IPS-NIHi7 (cell line): ENCODE measurements around the gene NEK4.
"Not testable (repeated sequence)": the region's sequence is repeated elsewhere in the genome, so short reads cannot be mapped to it uniquely, and the experiment has no call there.

ENCODE experiments used
- DNase-seq: peaks from one replicate; pipeline ENCODE4 v3.0.0; 2012; ENCODE audit warnings: mixed read lengths; ENCODE audit errors: extremely low spot score

The NEK4 gene

GRCh38 chr3:52777959-52778805 is 7.4 kb upstream of the NEK4 start:
- peak; percentile 8 for DNase-seq

- DNase-seq = no peak
Observed at GRCh38 chr3:52777127-52777958, 6.6 kb upstream of the NEK4 start, which contains the start of gene ITIH1. ITIH1 (plus strand) TSS chr3:52777599; CDS start chr3:52777616, 17 bp downstream.

DNA sequence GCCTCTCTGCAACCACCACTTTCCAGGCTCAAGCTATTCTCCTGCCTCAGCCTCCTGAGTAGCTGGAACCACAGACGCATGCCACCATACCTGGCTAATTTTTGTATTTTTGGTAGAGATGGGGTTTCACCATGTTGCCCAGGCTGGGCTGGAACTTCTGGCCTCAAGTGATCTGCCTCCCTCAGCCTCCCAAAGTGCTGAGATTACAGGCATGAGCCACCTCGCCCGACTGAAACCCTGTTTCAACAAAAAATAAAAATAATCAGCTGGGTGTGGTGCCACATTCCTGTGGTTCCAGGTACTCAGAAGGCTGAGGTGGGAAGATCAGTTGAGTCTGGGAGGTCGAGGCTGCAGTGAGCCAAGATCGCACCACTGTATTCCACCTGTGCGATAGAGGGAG is 5.7 kb upstream of the NEK4 start:
- DNase-seq = not testable (repeated sequence)

GRCh38 chr3:52775877-52776276 is 5.1 kb upstream of the NEK4 start:
- no peak for DNase-seq

DNA sequence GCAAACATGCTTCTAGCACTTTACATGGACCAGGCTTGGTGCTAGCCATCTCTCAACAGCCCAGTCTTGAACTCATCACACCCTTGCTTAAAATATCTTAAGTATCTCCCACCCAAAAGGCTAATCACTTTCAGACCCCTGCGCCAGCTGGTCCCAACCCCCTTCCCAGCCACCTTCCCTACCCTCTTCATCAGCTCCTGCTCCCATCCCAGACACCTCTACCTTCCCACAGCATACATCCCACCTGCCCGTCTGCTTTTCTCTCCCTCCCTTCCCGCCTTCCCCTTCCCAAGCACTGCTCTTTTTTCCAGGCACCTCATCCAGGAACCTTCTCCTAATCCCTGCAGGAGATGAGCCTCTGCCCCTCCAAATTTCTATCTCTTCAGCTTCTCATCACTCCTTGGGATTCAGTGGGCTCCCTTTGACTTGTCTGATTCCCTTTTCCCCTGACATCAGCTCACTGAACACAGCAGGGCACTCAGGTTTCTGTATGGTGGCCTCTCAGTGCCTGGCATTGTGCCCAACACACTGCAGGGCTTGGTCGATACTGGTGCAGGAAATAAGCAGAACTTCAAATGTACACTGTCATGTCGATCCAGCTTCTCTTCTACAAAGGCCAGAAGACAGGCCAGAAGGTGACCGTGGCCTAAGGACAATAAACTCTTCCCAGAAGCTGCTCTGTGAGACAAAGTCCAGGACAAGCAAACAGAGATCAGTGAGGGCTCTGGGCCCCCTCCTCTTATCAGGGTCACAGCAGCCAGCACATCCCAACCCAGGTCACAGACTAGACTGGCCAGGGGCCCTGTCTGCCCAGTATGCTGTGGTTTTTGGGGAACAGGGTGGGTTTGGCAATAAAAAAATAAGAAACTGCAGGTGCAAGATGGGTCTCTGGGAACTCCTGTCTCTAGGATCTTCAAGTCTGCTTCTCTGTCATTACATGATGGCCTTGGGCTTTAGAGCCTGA is 4.4 kb upstream of the NEK4 start:
- DNase-seq = no peak

GRCh38 chr3:52774066-52774713 is 3.5 kb upstream of the NEK4 start:
- DNase-seq = no peak

DNA sequence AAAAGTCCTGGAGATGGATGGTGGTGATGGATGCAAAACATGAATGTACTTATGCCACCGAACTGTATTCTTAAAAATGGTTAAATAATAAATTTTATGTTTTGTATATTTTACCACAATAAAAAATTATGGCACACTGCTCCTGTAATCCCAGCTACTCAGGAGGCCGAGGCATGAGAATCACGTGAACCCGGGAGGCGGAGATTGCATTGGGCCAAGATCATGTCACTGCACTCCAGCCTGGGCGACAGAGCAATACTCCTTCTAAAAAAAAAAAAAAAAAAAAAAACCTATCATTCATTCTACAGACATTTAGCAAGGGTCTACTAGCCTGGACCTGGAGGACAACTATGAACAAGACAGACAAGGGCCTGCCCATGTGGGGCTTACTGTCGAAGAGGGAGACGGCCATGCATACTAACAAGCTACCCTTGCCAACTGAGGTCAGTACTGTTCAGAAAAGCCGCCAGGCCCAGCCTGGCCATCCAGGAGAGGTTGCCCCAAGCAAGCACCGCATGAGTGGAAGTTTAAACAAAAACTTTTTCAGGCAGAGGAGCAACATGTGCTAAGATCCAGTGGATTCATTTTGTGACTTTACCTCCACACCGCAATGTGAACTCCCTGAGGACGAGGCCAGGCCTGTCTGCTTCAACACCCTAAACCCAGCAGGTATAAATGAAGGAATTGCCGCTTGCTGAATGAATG is 2.8 kb upstream of the NEK4 start:
- no peak for DNase-seq

- no peak for DNase-seq
Observed at GRCh38 chr3:52771702-52772101, 962 bp upstream of the NEK4 start.

GRCh38 chr3:52771334-52771681 is 568 bp upstream of the NEK4 start:
- peak; percentile 15 for DNase-seq

- DNase-seq = peak; percentile 16
Observed at GRCh38 chr3:52769786-52770455, 819 bp downstream of the NEK4 start.

- DNase-seq = no peak
Observed at GRCh38 chr3:52763466-52763865, 7.3 kb downstream of the NEK4 start.

- no peak for DNase-seq
Observed at GRCh38 chr3:52756141-52756540, 14.6 kb downstream of the NEK4 start.

DNA sequence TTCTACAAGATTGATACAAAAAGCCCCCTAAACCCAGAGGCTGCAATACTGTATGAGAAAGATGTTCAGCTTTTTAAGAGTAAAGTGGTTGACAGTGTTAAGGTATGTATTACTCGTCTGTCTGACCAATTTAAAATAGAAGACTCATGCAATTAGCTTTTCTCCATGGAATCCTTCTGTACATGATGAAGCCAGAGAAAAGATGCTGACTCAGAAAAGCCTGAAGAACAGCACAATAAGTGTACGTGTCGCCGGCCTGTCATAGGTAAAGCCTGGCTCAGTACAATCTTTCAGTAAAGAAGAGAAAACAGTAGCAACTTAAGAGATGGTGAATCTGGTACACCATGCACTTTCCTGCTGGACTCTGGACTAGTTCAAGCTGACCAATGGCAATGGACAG is 16.4 kb downstream of the NEK4 start:
- no peak for DNase-seq

DNA sequence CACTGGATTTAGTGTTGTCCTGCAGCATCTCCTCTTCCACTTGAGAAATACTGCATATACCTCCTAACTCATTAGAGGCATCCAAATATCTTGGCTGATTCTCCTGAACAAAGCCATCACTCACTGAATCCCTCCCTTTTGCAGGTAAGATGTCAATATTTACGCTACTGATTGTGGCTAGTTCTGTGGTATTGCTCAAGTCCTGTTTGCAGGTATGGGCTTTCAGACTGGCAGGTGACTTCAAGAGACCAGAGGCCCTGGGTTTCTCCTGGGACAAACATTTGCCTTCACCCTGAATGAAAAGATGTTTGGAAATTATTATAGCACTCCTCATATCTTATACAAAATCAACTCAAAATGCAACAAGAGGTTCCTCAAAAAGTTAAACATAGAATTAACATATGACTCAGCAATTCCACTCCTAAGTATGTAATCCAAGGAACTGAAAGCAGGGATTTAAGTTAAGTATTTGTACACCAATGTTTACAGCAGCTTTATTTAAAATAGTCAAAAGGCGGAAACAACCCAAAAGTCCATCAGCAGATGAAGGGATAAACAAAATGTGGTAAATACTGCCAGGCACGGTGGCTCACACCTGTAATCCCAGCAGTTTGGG is 18.6 kb downstream of the NEK4 start:
- DNase-seq = no peak

DNA sequence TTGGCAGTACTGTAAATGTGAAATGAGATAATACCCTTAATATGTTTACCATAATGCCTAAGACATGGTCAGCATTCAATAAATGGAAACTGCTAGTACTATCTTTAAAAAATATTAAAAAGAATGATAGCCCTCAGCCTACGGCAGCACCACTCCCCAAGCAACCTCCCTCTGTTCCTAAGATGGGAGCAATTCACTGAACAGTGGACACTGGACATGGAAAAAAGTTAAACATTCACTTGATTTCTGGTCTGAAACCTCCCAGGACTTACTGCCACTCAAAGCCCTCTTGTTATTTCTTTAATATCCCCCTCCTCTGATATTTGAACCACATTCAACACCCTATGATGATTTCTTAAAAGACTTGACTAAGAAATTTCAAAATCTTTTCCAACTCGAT is 27.0 kb downstream of the NEK4 start:
- no peak for DNase-seq

DNA sequence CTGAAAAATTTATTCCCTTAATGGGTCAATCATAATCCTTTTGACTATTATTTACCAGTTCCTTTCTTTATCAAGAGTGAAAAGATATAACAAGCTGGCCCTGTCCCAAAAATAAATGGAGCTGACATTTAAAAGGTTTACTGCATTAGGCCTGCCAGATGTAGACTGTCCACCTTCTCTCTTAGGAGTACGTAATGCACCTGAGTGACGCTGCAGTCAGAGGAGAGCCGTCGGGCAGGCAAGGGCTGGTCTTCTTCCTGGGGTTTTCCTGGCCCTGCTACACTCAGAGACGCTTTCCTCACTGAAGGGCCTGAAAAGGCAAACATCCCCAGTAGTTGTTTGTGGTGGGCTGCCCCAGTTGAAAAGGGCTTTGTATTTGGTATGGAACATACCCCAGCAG is 27.6 kb downstream of the NEK4 start:
- DNase-seq = no peak

GRCh38 chr3:52742418-52743041 is 28.2 kb downstream of the NEK4 start:
- DNase-seq = peak; percentile 38

- DNase-seq = no peak
Observed at GRCh38 chr3:52739730-52740129, 31.0 kb downstream of the NEK4 start.

GRCh38 chr3:52733256-52733891 is 37.4 kb downstream of the NEK4 start:
- DNase-seq = no peak
